Effector CD8-positive, alpha-beta T cell (primary cell): ENCODE data around the gene DUS2.
"Not testable (repeated sequence)": the region's sequence is repeated elsewhere in the genome, so short reads cannot be mapped to it uniquely, and the experiment has no call there.

Source experiments
- DNase-seq: peaks from one replicate; lab custom pipeline; 2025; lab: John Stamatoyannopoulos, UW

The DUS2 gene

DNA sequence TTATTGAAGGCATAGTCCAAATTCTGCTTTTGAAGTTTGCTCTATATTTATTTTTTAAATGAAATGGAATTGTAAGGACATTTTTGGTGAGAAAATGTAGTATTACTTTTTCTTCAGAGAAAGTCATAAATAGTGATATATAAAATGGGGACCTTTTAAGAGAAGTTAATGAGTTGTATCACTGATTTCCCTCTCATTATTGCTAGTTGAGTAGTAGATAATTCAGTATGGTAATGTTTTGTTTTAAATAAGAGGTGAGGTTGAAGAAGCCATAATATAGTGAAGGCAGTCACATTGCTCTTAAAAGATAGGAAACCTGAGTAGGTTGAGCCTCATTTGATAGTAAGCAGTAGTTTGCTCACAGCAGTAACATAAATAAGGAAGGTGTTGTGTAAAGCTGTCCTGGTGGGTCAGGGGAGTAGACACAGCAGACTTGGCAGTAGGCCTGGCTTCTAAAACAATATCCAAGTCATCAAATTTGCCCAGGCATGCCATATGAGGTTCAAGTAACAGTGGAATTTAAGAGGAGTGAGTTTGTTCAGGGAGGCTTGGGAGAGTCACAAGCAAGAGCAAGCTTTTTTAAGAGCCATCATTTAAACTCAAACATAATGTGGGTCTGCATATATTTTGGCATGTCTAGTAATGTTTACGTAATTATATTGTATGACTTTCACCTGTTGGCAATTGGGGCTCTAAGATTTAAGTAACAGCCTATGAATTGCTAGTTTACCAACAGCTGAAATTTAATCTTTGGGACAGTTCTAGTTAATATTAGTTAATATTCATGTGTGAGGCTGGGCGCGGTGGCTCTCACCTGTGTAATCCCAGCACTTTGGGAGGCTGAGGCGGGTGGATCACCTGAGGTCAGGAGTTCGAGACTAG, 68.5 kb downstream of the DUS2 start:
- DNase-seq, result no peak

DNA sequence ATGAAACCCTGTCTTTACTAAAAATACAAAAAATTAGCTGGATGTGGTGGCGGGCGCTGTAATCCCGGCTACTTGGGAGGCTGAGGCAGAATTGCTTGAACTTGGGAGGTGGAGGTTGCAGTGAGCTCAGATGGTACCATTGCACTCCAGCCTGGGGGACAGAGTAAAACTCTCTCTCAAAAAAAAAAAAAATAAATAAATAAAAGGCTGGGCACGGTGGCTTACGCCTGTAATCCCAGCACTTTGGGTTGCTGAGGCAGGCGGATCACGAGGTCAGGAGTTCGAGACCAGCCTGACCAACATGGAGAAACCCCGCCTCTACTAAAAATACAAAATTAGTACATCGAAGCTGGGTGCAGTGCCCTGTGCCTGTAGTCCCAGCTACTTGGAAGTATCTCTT, 69.2 kb downstream of the DUS2 start:
- not testable (repeated sequence) for DNase-seq

DNA sequence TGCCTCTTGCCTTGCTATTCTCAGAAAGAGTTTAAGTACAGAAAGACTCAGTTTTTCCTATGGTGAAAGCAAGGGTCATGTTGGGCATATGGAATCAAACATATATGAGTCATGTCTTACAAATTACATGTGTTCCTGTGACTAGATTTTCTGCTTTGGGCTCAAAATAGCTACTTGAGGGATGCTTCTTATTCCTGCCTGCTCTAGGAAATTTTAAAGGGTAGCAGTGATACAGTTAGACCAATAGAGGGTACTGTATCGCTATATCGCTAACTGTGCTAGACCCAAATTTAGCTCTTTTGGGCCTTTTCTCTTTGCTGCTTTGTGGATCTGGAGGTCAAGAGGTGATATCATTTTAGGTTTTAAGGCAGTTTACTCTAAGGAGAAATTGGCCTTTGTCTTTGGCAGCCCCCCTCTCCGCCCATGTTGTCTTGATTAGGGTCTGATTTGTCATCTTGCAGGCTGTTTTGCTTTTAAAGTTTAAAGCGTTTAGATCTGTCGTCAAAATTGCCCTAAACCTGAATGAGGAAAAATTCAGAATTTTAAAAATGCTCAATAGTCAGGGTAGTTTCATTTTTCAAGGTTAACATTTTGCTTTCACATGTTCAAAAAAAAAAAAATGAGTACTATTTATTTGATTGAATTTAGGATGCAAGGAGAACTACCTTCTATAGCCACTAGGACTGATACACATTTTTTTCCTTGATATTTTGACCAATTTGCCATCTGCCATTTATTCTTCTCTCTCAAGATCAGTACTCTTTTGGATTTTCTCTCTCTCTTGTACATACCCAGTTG, 70.9 kb downstream of the DUS2 start:
- no peak for DNase-seq

DNA sequence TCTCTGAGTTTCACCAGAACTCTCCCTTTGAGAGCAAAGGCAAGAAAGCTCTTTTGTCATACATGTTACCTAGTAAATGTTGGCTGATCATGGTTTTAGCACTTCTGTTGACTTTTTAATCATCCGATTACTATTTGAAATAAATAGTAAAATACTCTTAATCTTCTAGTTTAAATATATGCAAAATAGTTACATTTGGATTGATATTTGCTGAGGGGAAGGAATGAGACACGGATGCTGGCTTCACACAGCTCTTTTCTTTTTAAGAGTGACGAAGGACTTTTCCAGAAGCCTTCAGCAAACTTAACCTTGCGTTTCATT, 71.5 kb downstream of the DUS2 start:
- no peak for DNase-seq

DNA sequence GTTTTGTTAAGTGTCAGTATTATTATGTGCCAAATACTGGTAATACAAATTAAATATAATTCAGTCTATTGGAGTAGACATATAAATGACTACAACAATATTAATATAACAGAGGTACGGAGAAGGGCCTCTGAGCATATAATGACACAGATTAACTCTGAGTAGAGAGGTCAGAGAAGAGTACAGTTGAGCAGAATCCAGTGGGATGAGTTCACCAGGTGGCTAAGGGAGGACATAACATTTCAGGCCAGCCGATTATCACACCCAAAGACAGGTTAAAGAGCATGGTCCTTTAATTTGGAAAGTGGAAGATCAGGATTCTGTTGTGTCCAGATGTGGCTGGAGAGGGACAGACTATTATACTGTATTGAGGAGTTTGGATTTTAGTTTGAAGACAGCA, 73.4 kb downstream of the DUS2 start:
- no peak for DNase-seq

DNA sequence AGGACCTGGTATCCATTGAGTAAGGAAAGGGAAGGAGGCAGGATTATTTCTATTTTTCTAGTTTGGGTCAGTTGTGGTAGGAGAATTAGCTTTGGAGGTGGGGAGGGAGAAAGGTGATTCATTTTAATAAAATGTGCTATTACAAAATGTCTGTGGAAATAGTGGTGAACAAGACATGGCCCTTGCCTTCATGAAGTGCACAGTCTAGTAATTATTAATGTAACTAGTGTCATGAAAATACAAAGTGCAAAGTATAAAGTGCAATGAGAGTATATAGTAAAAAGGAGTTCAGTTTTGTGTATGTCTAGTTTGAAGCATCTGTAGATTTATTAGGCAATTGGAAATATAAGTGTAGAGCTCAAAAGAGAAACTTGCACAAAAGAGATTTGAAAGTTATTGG, 74.0 kb downstream of the DUS2 start:
- DNase-seq, result no peak

DNA sequence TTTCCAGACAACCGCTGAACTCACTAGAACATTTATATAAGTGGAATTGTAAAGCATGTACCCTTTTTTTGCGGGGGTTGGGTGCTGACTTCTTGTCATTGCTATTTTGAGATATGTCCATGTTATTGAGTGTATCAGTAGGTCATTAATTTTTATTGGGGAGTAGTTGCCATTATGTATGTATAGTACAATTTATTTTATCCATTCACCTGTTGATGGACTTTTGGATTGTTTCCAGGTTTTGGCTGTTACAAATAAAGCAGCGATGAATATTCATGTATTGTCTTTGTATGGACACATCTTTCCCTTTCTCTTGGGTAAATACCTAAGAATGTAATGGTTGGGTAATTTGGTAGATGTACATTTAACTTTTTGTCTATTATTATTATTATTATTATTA, 74.8 kb downstream of the DUS2 start:
- DNase-seq, result no peak

DNA sequence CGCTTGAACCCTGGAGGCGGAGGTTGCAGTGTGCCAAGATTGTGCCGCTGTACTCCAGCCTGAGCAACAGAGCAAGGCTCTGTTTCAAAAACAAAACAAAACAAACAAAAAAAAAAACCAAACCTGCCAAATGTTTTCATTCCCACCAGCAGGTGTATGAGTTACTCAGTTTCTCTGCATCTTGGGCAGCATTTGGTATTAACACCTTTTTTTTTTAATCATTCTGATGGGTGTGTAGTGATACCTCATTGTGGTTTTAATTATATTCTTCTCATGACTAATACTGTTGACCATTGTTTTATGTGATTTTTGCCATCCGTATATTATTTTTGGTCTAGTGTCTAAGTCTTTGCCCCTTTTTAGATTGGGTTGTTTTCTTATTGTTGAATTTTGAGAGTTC, 77.4 kb downstream of the DUS2 start:
- no peak for DNase-seq

DNA sequence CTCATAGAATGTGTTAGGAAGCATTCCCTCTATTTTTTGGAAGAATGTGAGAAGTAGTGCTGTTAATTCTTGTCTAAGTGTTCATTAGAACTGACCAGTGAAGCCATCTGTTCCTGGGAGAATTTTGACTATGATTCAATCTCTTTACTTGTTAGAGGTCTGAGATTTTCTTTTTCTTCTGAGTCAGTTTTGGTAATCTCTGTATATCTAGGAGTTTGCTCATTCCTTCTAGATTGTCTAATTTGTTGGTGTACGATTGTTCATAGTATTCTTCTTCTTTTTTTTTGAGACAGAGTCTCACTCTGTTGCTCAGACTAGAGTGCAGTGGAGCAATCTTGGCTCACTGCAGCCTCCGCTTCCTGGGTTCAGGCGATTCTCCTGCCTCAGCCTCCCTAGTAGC, 82.5 kb downstream of the DUS2 start:
- DNase-seq, result no peak

DNA sequence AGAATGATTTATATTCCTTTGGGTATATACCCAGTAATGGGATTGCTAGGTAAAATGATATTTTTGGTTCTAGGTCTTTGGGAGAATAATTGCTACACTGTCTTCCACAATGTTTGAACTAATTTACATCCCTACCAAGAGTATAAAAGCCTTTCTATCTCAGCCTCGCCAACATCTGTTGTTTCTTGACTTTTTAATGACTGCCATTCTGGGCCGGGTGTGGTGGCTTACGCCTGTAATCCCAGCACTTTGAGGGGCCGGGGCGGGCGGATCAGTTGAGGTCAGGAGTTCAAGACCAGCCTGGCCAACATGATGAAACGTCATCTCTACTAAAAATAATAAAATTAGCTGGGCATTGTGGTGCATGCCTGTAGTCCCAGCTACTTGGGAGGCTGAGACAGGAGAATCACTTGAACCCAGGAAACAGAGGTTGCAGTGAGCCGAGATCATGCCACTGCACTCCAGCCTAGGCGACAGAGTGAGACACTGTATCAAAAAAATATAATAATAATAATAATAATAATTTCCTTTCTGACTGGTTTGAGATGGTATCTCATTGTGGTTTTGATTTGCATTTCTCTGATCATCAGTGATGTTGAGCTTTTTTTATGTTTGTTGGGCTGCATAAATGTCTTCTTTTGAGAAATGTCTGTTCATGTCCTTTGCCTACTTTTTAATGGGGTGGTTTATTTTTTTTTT, 84.3 kb downstream of the DUS2 start:
- not testable (repeated sequence) for DNase-seq

DNA sequence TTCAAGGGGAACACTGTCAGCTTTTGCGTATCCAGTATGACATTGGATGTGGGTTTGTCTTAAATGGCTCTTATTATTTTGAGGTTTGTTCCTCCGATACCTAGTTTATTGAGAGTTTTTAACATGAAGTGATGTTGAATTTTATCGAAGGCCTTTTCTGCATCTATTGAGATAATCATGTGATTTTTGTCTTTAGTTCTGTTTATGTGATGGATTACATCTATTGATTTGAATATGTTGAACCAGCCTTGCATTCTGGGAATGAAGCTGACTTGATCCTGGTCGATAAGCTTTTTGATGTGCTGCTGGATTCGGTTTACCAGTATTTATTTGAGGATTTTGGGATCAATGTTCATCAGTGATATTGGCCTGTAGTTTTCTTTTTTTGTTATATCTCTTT, 86.1 kb downstream of the DUS2 start:
- not testable (repeated sequence) for DNase-seq

DNA sequence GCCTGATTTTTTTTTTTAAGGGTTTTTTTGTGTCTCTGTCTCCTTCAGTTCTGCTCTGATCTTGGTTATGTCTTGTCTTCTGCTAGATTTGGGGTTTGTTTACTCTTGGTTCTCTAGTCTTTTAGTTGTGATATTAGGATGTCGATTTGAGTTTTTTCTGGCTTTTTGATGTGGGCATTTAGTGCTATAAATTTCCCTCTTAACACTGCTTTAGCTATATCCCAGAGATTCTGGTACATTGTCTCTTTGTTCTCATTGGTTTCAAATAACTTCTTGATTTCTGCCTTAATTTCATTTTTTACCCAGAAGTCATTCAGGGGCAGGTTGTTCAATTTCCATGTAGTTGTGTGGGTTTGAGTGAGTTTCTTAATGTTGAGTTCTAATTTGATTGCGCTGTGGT, 87.5 kb downstream of the DUS2 start:
- not testable (repeated sequence) for DNase-seq

DNA sequence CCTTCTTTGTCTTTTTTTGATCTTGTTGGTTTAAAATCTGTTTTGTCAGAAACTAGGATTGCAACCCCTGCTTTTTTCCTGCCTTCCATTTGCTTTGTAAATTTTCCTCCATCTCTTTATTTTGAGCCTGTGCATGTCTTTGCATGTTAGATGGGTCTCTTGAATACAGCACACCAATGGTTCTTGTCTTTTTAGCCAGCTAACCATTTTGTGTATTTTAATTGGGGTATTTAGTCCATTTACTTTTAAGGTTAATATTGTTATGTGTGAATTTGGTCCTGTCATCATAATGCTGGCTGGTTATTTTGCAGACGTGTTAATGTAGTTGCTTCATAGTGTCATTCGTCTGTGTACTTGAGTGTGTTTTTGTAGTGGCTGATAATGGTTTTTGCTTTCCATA, 88.3 kb downstream of the DUS2 start:
- DNase-seq, result no peak

DNA sequence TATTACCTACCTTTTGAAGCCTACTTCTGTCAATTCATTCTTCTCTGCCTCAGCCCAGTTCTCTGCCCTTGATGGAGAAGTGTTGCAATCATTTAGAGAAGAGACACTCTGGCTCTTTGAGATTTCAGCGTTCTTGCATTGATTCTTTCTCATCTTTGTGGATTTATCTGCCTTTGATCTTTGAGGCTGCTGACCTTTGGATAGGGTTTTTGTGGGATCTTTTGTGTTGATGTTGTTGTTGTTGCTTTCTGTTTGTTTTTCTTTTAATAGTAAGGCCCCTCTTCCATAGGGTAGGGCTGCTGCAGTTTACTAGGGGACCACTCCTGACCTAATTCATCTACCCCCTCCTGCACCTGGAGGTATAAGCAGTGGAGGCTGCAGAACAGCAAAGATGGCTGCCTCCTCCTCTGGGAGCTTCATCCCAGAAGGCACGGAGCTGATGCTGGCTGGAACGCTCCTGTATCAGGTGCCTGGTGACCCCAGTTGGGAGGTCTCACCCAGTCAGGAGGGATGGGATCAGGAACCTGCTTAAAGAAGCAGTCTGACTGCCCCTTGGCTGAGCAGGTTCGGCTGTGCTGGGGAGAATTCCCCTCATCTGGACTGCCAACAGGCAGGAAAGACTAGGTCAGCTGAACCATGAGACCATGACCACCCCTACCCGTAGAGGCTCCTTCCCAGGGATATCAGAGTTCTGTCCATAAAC, 90.1 kb downstream of the DUS2 start:
- no peak for DNase-seq

DNA sequence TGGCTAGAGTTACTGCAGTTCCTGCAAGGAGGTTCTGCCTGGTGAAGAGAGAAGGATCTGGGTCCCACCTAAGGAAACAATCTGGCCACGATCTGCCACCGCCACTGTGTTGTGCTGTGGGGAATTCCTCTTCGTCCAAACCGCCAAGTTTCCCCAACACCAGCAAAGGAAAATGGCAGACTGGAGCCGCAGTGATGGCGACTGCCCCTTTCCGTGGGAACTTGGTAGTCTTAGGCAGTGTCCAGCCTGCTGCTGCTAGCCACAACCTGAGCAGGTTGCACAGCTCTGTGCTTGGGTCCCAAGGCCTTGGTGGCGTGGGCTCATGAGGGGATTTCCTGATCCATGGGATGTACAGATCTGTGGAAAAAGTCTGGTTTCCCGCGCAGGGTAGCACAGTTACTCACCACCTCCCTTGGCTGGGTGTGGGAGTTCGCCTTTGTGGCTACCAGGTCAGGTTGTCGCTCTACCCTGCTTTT, 90.7 kb downstream of the DUS2 start:
- DNase-seq, result no peak

DNA sequence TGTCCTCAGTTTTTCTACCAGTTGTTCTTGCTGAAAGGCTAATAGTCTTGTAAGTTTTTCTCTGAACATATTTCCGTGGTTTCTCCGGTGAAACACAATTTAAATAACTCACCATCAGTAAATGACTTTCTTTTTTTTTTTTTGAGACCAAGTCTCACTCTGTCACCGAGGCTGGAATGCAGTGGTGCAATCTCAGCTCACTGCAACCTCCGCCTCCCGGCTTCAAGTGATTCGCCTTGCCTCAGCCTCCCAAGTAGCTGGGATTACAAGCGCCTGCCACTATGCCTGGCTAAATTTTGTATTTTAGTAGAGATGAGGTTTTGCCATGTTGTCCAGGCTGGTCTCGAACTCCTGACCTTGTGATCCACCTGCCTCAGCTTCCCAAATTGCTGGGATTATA, 91.9 kb downstream of the DUS2 start:
- DNase-seq, result not testable (repeated sequence)

DNA sequence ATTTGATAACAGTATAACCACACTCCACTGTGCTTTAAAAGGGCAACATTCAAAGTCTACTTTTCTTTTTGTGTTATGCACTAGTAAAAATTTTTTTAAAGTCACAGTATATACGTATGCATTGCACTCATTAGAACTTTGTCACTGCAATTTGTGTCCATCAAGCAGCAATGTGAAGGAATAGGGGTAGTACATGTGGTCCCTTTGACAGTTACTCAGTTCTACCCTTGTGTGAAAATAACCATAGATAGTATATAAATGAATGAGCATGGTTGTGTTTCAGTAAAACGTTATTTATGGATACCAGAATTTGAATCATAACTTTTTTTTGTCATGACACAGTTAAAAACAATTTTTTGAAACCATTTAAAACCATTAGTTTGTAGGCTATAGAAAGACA, 92.8 kb downstream of the DUS2 start:
- no peak for DNase-seq

DNA sequence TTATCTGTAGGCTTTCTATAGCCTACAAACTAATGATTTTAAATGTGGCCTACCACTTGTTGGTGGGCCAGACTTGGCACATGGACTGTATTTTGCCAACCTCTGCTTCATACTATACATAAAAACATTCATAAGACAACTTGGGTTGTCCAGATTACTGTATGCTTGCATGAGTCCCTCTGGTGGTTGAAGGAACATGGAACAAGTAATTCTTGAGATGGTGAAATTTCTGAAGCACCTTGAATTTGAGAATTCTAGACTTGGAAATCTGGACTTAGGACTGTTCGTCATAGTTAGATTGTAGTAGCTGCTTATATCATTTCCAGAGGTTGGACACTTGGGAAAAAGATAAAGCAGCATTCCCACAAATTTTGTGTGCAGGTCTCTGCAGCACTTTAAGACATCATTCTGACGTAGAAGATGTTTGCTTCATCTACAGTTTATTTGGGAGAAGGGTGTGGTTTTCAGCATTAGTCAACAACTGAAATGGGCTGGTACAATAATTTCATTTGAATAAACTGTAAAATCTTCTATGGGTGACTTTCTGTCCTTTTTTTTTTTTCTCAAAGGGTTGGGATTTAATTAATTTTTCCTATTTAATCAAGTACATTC, 93.3 kb downstream of the DUS2 start:
- DNase-seq, result no peak

DNA sequence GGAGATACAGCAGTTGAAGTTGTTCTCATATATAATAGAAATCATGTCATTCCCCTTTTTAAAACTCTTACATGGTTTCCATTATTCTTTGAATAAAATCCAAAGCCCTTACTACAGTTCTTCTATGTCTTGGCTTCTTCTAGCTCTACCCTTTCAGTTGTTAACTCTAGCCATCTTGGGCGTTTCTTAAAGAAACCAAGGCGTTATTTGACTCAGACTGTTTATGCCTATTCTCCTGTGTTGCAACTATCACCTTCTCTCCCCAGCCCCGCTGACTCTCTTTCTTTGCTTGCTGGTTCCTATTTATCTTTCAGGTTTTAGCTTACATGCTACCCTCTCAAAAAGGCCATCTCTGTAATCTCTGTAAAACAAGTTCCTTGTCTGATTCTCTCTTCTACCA, 94.8 kb downstream of the DUS2 start:
- no peak for DNase-seq

DNA sequence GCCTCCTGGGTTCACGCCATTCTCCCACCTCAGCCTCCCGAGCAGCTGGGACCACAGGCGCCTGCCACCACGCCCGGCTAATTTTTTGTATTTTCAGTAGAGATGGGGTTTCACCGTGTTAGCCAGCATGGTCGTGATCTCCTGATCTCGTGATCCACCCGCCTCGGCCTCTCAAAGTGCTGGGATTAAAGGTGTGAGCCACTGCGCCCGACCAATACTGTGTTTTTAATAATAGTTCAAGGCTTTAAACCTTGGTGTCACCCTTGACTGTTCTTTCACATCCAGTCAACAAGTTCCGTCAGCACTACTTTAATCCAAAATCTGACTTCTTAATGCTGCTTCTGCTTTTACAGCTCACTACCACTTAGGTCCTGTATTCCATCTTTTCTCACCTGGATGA, 95.9 kb downstream of the DUS2 start:
- DNase-seq, result not testable (repeated sequence)

DNA sequence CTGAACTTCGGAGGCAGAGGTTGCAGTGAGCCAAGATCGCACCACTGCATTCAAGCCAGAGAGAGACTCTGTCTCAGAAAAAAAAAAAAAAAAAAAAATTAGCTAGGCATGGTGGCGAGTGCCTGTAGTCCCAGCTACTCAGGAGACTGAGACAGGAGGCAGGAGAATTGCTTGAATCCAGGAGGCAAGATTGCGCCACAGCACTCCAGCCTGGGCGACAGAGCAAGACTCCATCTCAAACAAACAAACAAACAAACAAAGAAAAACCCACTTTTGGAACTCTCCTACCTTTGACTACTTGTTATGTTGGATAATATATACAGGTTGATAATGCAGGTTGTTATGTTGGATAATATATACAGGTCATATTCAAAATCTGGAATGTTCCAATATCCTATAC, 97.4 kb downstream of the DUS2 start:
- DNase-seq, result not testable (repeated sequence)

DNA sequence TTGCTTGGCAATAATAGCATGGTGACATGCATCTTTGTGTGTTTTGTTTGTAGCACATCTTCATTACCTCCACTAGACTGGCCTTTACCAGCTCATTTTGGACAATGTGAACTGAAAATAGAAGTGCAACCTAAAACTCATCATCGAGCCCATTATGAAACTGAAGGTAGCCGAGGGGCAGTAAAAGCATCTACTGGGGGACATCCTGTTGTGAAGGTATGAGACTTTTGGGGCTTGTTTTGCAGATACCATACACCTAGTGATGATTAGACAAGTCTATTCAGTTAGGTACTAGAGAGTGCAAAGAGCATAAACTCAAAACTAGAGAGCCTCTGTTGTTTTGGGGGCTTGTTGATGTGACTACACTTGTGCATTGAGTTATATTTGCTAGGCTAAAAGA, 103.3 kb downstream of the DUS2 start:
- DNase-seq, result no peak
